Loucy (cell line): Measurements from ENCODE around the gene ERBB3.

Experiments
- EZH2phosphoT487 ChIP-seq: fragments of 200-600 bp; IDR thresholded peaks from 2 replicates; pipeline ENCODE4 v1.6.1; 2018; ENCODE audit warnings: antibody characterized with exemption, mild to moderate bottlenecking, moderate library complexity, borderline replicate concordance
- TF ChIP-seq, protein P1 (sequence below): fragments of 200-600 bp; sonication (generic); conservative IDR thresholded peaks from 2 replicates; pipeline ENCODE4 v1.5.1; 2014; ENCODE audit warnings: mild to moderate bottlenecking, antibody characterized with exemption, low read length

DNA sequence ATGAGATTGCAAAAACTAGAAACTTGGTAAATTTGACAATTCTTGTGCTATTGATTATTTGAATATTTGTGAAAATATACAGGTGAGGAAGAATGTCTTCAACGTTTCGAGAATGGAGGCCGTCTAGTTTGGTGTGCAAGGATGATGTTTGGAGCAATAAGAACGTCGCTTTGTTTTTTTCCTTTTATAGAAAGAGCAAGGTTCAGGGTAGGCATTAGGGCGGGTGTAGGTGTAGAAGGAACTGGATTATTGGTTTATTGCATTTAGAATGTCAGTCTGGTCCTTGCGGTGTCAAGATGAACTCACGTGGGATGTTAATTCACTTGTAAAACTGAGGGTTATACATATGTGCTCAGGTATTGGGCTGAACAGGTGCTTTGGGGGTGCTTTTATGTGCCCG is 37.1 kb upstream of the ERBB3 start:
- TF ChIP-seq, protein P1, sequence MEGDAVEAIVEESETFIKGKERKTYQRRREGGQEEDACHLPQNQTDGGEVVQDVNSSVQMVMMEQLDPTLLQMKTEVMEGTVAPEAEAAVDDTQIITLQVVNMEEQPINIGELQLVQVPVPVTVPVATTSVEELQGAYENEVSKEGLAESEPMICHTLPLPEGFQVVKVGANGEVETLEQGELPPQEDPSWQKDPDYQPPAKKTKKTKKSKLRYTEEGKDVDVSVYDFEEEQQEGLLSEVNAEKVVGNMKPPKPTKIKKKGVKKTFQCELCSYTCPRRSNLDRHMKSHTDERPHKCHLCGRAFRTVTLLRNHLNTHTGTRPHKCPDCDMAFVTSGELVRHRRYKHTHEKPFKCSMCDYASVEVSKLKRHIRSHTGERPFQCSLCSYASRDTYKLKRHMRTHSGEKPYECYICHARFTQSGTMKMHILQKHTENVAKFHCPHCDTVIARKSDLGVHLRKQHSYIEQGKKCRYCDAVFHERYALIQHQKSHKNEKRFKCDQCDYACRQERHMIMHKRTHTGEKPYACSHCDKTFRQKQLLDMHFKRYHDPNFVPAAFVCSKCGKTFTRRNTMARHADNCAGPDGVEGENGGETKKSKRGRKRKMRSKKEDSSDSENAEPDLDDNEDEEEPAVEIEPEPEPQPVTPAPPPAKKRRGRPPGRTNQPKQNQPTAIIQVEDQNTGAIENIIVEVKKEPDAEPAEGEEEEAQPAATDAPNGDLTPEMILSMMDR: no peak
- TF ChIP-seq EZH2phosphoT487: no peak
